ENCODE results near the gene ITGB3. TPM values are rescaled to one million over a fixed set of nuclear protein-coding genes. Genes with fewer than 3 reads are reported as not detected.

Gene ITGB3
- polyA plus RNA-seq, 10 donors = 12.8 to 20.9 (median 14.5) TPM

- no peak for DNase-seq
Measured at GRCh38 chr17:47330548-47330947, 76.9 kb downstream of the ITGB3 start.

GRCh38 chr17:47332287-47332686 is 78.7 kb downstream of the ITGB3 start:
- DNase-seq = no peak

- no peak for DNase-seq
Measured at GRCh38 chr17:47335101-47335936, 81.7 kb downstream of the ITGB3 start.

GRCh38 chr17:47338026-47338425 is 84.4 kb downstream of the ITGB3 start:
- no peak for DNase-seq

- DNase-seq = no peak
Measured at GRCh38 chr17:47352848-47353247, 99.2 kb downstream of the ITGB3 start.

- no peak for DNase-seq
Measured at GRCh38 chr17:47358652-47359051, 105.0 kb downstream of the ITGB3 start.

Other genes with a start within 250 kb of the ITGB3 start
- 10 to 100 TPM; 38.7 to 62.6 (median 52.7) TPM for gene CDC27, start 64.5 kb upstream of the ITGB3 start, polyA plus RNA-seq (ENCODE audit: insufficient read length in 10 of 10)
- gene MYL4, start 44.5 kb upstream of the ITGB3 start, polyA plus RNA-seq (ENCODE audit: insufficient read length in 10 of 10) = 1,000 to 10,000 TPM in 9 of 10 donors, 100 to 1,000 TPM in 1; 923 to 1,786 (median 1,417) TPM
- gene EFCAB13, start 70.1 kb downstream of the ITGB3 start, polyA plus RNA-seq (ENCODE audit: insufficient read length in 10 of 10) = 1 to 10 TPM; 1.9 to 8.5 (median 3.8) TPM